ENCODE results near the gene IFNA2.

IFNA2 gene

GRCh38 chr9:21404146-21404545 is 18.9 kb upstream of the IFNA2 start:
- POLR2A ChIA-PET: no interaction called here
- CTCF ChIA-PET: no interaction called here
- no peak for TF ChIP-seq CTCF (IDR thresholded peaks at IDR 0.05; ENCODE audit: insufficient read depth, low read length, missing control alignments)
- DNase-seq (ENCODE audit: low read depth, low spot score): no peak
- H3K4me3 ChIP-seq (ENCODE audit: low read depth, low read length): no peak overlapping the region

GRCh38 chr9:21402386-21403251 is 17.4 kb upstream of the IFNA2 start:
- POLR2A ChIA-PET: no interaction called here
- TF ChIP-seq CTCF (IDR thresholded peaks at IDR 0.05; ENCODE audit: insufficient read depth, low read length, missing control alignments): no peak
- CTCF ChIA-PET: interaction anchor here (0.6 to 1.5 kb wide), 5 partner anchors 53 to 386 kb away, joined by 3 to 7 read pairs (median 3); no protein-coding TSS in a partner anchor
- DNase-seq (ENCODE audit: low read depth, low spot score): no peak
- H3K4me3 ChIP-seq (ENCODE audit: low read depth, low read length): peak overlapping the region; percentile 30

GRCh38 chr9:21399956-21400355 is 14.8 kb upstream of the IFNA2 start:
- TF ChIP-seq CTCF (IDR thresholded peaks at IDR 0.05; ENCODE audit: insufficient read depth, low read length, missing control alignments): no peak
- POLR2A ChIA-PET: no interaction called here
- CTCF ChIA-PET: no interaction called here
- no peak for DNase-seq (ENCODE audit: low read depth, low spot score)
- H3K4me3 ChIP-seq (ENCODE audit: low read depth, low read length): no peak overlapping the region

- no peak for DNase-seq (ENCODE audit: low read depth, low spot score)
- H3K4me3 ChIP-seq (ENCODE audit: low read depth, low read length): no peak overlapping the region
- CTCF ChIA-PET: interaction anchor here (0.7 to 1.5 kb wide), 3 partner anchors 9 to 29 kb away, joined by 3 to 4 read pairs (median 3); partner anchors contain the start of gene IFNA8
- TF ChIP-seq CTCF (IDR thresholded peaks at IDR 0.05; ENCODE audit: insufficient read depth, low read length, missing control alignments): no peak
- POLR2A ChIA-PET: no interaction called here
Observed at GRCh38 chr9:21398955-21399489, 13.8 kb upstream of the IFNA2 start.

GRCh38 chr9:21395778-21396717 is 10.8 kb upstream of the IFNA2 start:
- ChIA-PET CTCF (interaction anchor here (0.6 to 2.0 kb wide), 38 partner anchors 9 to 1470 kb away, joined by 3 to 17 read pairs (median 4); no protein-coding TSS in a partner anchor), POLR2A (interaction anchor here (1.0 to 1.4 kb wide), 2 partner anchors 61 to 62 kb away, joined by 3 to 4 read pairs; partner anchors contain the start of gene KLHL9)
- TF ChIP-seq CTCF (IDR thresholded peaks at IDR 0.05; ENCODE audit: insufficient read depth, low read length, missing control alignments): peak; percentile 75
- no peak for DNase-seq (ENCODE audit: low read depth, low spot score)
- H3K4me3 ChIP-seq (ENCODE audit: low read depth, low read length): peak overlapping the region; percentile 58
